ENCODE results near the gene ZC3H8.

DNA sequence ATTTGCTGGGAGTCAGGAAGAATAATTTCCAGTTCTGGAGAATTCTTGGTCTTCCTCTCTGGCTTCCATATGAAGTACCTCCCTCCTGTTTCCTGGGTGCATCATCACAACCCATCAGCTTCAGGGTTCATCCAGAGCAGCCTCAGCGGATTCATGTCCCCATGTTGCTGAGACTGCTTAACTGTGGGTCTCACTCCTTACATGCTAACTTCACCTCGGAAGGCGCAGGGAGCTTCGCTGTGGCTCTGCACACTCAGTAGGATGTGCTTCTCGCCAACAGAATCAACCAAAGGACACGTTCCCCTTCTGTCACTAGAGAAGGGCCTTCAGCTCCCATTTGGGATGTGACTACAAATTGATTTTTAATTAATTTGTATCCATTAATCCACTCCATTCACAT is 92.5 kb downstream of the ZC3H8 start:
- no peak for TF ChIP-seq CTCF (conservative IDR thresholded peaks at IDR 0.05; ENCODE audit: low read depth, low read length)
- TF ChIP-seq EZH2 (IDR thresholded peaks at IDR 0.05; ENCODE audit: low read length, unreplicated experiment): no peak
- TF ChIP-seq EZH2phosphoT487 (IDR thresholded peaks at IDR 0.05; ENCODE audit: borderline replicate concordance, low read length): no peak
